Stimulated activated CD4-positive, alpha-beta T cell treated with anti-CD3 and anti-CD28 coated beads, Interleukin-2, amount 100 ng/mL, for 48 hours (primary cell): ENCODE measurements around the gene POLR3B.
A peak's percentile ranks its signal among the peaks of the same experiment; 100 is the strongest.
"Not testable (repeated sequence)": the region's sequence is repeated elsewhere in the genome, so short reads cannot be mapped to it uniquely, and the experiment has no call there.

Experiments used
- DNase-seq, 2 donors: peaks; one replicate each; pipeline ENCODE4 v3.0.0-alpha.2; 2020

POLR3B gene

GRCh38 chr12:106357549-106358395 lies at the start of gene POLR3B:
TSS of gene POLR3B (plus strand) at chr12:106357748. CDS start at chr12:106357880, 132 bp downstream.
- DNase-seq: peak; percentile 92 to 94

- DNase-seq: no peak
Observed at GRCh38 chr12:106308121-106308520, 49.4 kb upstream of the POLR3B start.

- DNase-seq: no peak
Observed at GRCh38 chr12:106308611-106309010, 48.9 kb upstream of the POLR3B start.

- DNase-seq: no peak
Observed at GRCh38 chr12:106309671-106310505, 47.7 kb upstream of the POLR3B start.

- DNase-seq: no peak
Observed at GRCh38 chr12:106310687-106311086, 46.9 kb upstream of the POLR3B start.

- no peak for DNase-seq
Observed at GRCh38 chr12:106311139-106311538, 46.4 kb upstream of the POLR3B start.

GRCh38 chr12:106313413-106313812 lies 44.1 kb upstream of the POLR3B start:
- DNase-seq: not testable (repeated sequence)

GRCh38 chr12:106315523-106315922 lies 42.0 kb upstream of the POLR3B start:
- DNase-seq: no peak

GRCh38 chr12:106317406-106318082 lies 40.0 kb upstream of the POLR3B start:
- DNase-seq: no peak

- DNase-seq: no peak
Observed at GRCh38 chr12:106321139-106321850, 36.3 kb upstream of the POLR3B start.

GRCh38 chr12:106323537-106323936 lies 34.0 kb upstream of the POLR3B start:
- DNase-seq: no peak

- DNase-seq: no peak
Observed at GRCh38 chr12:106327309-106327869, 30.2 kb upstream of the POLR3B start.

- no peak for DNase-seq
Observed at GRCh38 chr12:106328735-106329134, 28.8 kb upstream of the POLR3B start.

GRCh38 chr12:106329231-106329982 lies 28.1 kb upstream of the POLR3B start:
- DNase-seq: no peak

- DNase-seq: no peak
Observed at GRCh38 chr12:106331599-106331998, 25.9 kb upstream of the POLR3B start.

- no peak for DNase-seq
Observed at GRCh38 chr12:106332536-106332935, 25.0 kb upstream of the POLR3B start.

- DNase-seq: no peak
Observed at GRCh38 chr12:106333010-106333409, 24.5 kb upstream of the POLR3B start.

- DNase-seq: no peak
Observed at GRCh38 chr12:106333756-106334155, 23.8 kb upstream of the POLR3B start.

GRCh38 chr12:106341086-106341877 lies 16.3 kb upstream of the POLR3B start:
- no peak for DNase-seq

- no peak for DNase-seq
Observed at GRCh38 chr12:106342397-106343213, 14.9 kb upstream of the POLR3B start.
